Breast epithelium (tissue), 3 donors: ENCODE measurements around the gene LCE6A.

Experiments used
- CTCF ChIP-seq, 3 donors: fragments of 450-650 bp; IDR thresholded peaks; one replicate each; pipeline ENCODE4 v1.5.1; 2016 to 2017; ENCODE audit warnings: antibody characterized with exemption in 3 of 3, mild to moderate bottlenecking in 3 of 3, moderate library complexity in 3 of 3
- POLR2A ChIP-seq: fragments of 450-650 bp; IDR thresholded peaks from one replicate; pipeline ENCODE4 v1.6.1; 2016; ENCODE audit warnings: antibody characterized with exemption, mild to moderate bottlenecking, moderate library complexity

DNA sequence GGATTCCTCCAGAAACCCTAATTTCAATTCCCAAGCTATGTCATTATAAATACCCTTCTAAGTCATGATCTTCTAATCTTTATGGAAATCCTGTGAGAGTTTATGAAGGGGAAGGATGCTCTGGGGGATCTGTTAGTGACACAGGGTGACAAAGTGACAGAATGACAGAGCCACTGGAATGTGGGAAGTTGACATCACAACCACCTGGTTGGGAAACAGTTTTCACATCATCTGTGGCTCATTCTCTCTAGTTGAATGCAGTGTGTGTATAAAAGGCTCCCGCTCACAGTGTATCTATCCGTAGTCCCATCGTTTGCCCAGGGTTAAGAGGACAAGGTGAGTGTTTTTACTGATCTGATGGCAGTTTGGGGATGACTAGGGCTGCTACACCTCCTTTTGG, 17.0 kb downstream of the LCE6A start, which contains the start of gene LCE7A:
- TF ChIP-seq CTCF (IDR thresholded peaks at IDR 0.05) (no peak), POLR2A (no peak)
